Right lobe of liver (tissue), 6 donors: ENCODE results near the gene TAS2R5. TPM values are rescaled to one million over a fixed set of nuclear protein-coding genes. Genes with fewer than 3 reads are reported as not detected.

Source experiments
- ATAC-seq, 4 donors: fragments of 200-7000 bp; cut with Tn5 transposase; one replicate each; pipeline ENCODE4 v1.9.1; 2020; ENCODE audit warnings: mild to moderate bottlenecking in 4 of 4, moderate library complexity in 4 of 4
- DNase-seq, 3 donors: peaks; one replicate each; pipeline ENCODE4 v3.0.0-alpha.2; 2020
- H3K27ac ChIP-seq, 3 donors: fragments of 200-600 bp; one replicate each; pipeline ENCODE4 v1.8.0; 2022
- H3K27me3 ChIP-seq, 2 donors: fragments of 200-600 bp; one replicate each; pipeline ENCODE4 v1.8.0; 2022
- H3K36me3 ChIP-seq, 4 donors: fragments of 200-600 bp; sonication (generic) in 1 of 4; one replicate each; pipeline versions ENCODE4 v1.5.1 to v1.8.0; 2017 to 2022; ENCODE audit warnings: control low read depth in 1 of 4
- H3K4me1 ChIP-seq, 4 donors: fragments of 200-600 bp; sonication (generic) in 1 of 4; one replicate each; pipeline versions ENCODE4 v1.5.1 to v1.8.0; 2017 to 2022; ENCODE audit warnings: control low read depth in 1 of 4
- H3K4me3 ChIP-seq, 3 donors: fragments of 200-600 bp; one replicate each; pipeline ENCODE4 v1.8.0; 2022
- H3K9me3 ChIP-seq, 4 donors: fragments of 200-600 bp; sonication (generic) in 1 of 4; one replicate each; pipeline versions ENCODE4 v1.5.1 to v1.8.0; 2017 to 2022; ENCODE audit warnings: control low read depth in 1 of 4
- CTCF ChIP-seq, 4 donors: fragments of 200-600 bp in 3 of 4; fragments of 450-650 bp in 1 of 4; IDR thresholded peaks; one replicate each; pipeline versions ENCODE4 v1.5.1 to v1.8.0; 2016 to 2022; ENCODE audit warnings: antibody characterized with exemption in 4 of 4, mild to moderate bottlenecking in 2 of 4
- POLR2A ChIP-seq: fragments of 450-650 bp; IDR thresholded peaks from one replicate; pipeline ENCODE4 v1.6.1; 2017; ENCODE audit warnings: antibody characterized with exemption, mild to moderate bottlenecking
- WGBS: methylation state at CpG from one replicate; pipeline ENCODE4 v1.1.6; 2018; ENCODE audit warnings: low coverage, low lambda C conversion rate; ENCODE audit not compliant: insufficient coverage; ENCODE audit errors: missing lambda C conversion rate; 5-methylcytosine and 5-hydroxymethylcytosine counted together
- intact Hi-C, 2 donors: fragments of 100-400 bp; cut with DNase I; formaldehyde crosslinking; loops; one replicate each; pipeline versions ENCODE4 v1.11.2 to v1.14.1; 2022
- total RNA-seq, 6 experiments: library from RNA; depleted of rRNA in 2 of 6; stranded (reverse); fragments of >200 nt in 2 of 6; fragmentation: NEBNext Ultra II Directional in 3 of 6; extraction: Animal tissue kit (Norgen Biotek cat#: 25700) in 3 of 6; gene quantifications; one replicate each; pipeline versions ENCODE4 v1.1.0 to v1.2.4, GENCODE V29; 2016 to 2023
- donor health status: DM: no; HTN: yes; CAD: no.
- donor health status: DM: no; HTN: no; CAD: no.
- donor health status: DM: no; HTN: no; CAD: no.
- donor health status: DM: no; HTN: yes; CAD: no.
- donor health status: DM: no; HTN: yes; CAD: no.

TAS2R5 gene
- total RNA-seq, 6 experiments from 2014 or later, result 0.43 to 0.68 (median 0.51) TPM; not detected in 1

- TF ChIP-seq CTCF (IDR thresholded peaks at IDR 0.05) (no peak), POLR2A (no peak)
- H3K4me3 ChIP-seq, result no peak overlapping the region
- ATAC-seq (no peak), DNase-seq (no peak)
- WGBS, result no CpG with 5 or more reads among the region's 5 CpGs
- H3K9me3 ChIP-seq, result no peaks in the 10 kb centered on the region
- H3K27me3 ChIP-seq, result no peaks in the 10 kb centered on the region
- intact Hi-C loops, result no loop called here
- no peaks in the 10 kb centered on the region for H3K36me3 ChIP-seq
- H3K4me1 ChIP-seq, result no peaks in the 10 kb centered on the region
- no peak overlapping the region for H3K27ac ChIP-seq
Measured at GRCh38 chr7:141837683-141838082, 47.7 kb downstream of the TAS2R5 start.

- H3K4me1 ChIP-seq, result no peaks in the 10 kb centered on the region
- H3K4me3 ChIP-seq, result no peak overlapping the region
- ATAC-seq, result no peak
- 53% methylated on average over 1 of the region's 1 CpG for WGBS
- DNase-seq, result no peak
- H3K36me3 ChIP-seq, result no peaks in the 10 kb centered on the region
- H3K27me3 ChIP-seq, result no peaks in the 10 kb centered on the region
- TF ChIP-seq POLR2A (no peak), CTCF (IDR thresholded peaks at IDR 0.05) (no peak)
- no peak overlapping the region for H3K27ac ChIP-seq
- intact Hi-C loops, result no loop called here
- H3K9me3 ChIP-seq, result no peaks in the 10 kb centered on the region
Measured at GRCh38 chr7:141838581-141838980, 48.6 kb downstream of the TAS2R5 start.

- DNase-seq (no peak), ATAC-seq (no peak)
- Histone ChIP-seq H3K27ac (no peak overlapping the region), H3K27me3 (no peaks in the 10 kb centered on the region), H3K36me3 (no peaks in the 10 kb centered on the region), H3K9me3 (no peaks in the 10 kb centered on the region), H3K4me3 (no peak overlapping the region), H3K4me1 (no peaks in the 10 kb centered on the region)
- TF ChIP-seq POLR2A, result no peak
- no peak for TF ChIP-seq CTCF (IDR thresholded peaks at IDR 0.05)
- 53% methylated on average over 4 of the region's 4 CpGs for WGBS
- intact Hi-C loops, result no loop called here
Measured at GRCh38 chr7:141839256-141839655, 49.2 kb downstream of the TAS2R5 start.

GRCh38 chr7:141840708-141841107, 50.7 kb downstream of the TAS2R5 start:
- Histone ChIP-seq H3K27me3 (no peaks in the 10 kb centered on the region), H3K27ac (no peak overlapping the region), H3K4me3 (no peak overlapping the region), H3K4me1 (no peaks in the 10 kb centered on the region), H3K36me3 (no peaks in the 10 kb centered on the region), H3K9me3 (no peaks in the 10 kb centered on the region)
- no peak for TF ChIP-seq CTCF (IDR thresholded peaks at IDR 0.05)
- TF ChIP-seq POLR2A, result no peak
- no peak for ATAC-seq
- no peak for DNase-seq
- intact Hi-C loops, result no loop called here
- 88% methylated on average over 5 of the region's 5 CpGs for WGBS

Other genes starting within 250 kb of the TAS2R5 start
- 10 to 100 TPM in 5 of 6 experiments, 1 to 10 TPM in 1; 9.3 to 19.2 (median 12.0) TPM for gene AGK, start 238.8 kb upstream of the TAS2R5 start, total RNA-seq
- 10 to 100 TPM; 24.4 to 30.8 (median 26.3) TPM for gene DENND11, start 88.1 kb upstream of the TAS2R5 start, total RNA-seq
- not detected for gene WEE2, start 81.9 kb upstream of the TAS2R5 start, total RNA-seq
- 100 to 1,000 TPM in 1 of 6 experiments, 10 to 100 TPM in 5; 38.6 to 115 (median 48.8) TPM for gene SSBP1, start 51.9 kb upstream of the TAS2R5 start, total RNA-seq
- 1 to 10 TPM in 1 of 6 experiments, under 1 TPM in 5; 0.31 to 3.5 (median 0.55) TPM for gene TAS2R3, start 26.1 kb upstream of the TAS2R5 start, total RNA-seq
- under 1 TPM; 0.32 to 0.74 (median 0.52) TPM for gene TAS2R4, start 13.5 kb upstream of the TAS2R5 start, total RNA-seq
- not detected for gene PRSS37, start 51.3 kb downstream of the TAS2R5 start, total RNA-seq
- not detected for gene OR9A4, start 126.2 kb downstream of the TAS2R5 start, total RNA-seq
- gene CLEC5A, start 156.8 kb downstream of the TAS2R5 start, total RNA-seq, result 1 to 10 TPM in 1 of 6 experiments, under 1 TPM in 4, not detected in 1; 0.27 to 1.2 (median 0.92) TPM
- not detected for gene TAS2R38, start 183.6 kb downstream of the TAS2R5 start, total RNA-seq
- gene MGAM, start 205.7 kb downstream of the TAS2R5 start, total RNA-seq, result 10 to 100 TPM in 1 of 6 experiments, 1 to 10 TPM in 2, under 1 TPM in 3; 0.68 to 15.7 (median 1.0) TPM